Measurements from ENCODE around the gene PPP1R26.
"Not testable (repeated sequence)": the region's sequence is repeated elsewhere in the genome, so short reads cannot be mapped to it uniquely, and the experiment has no call there.

Gene PPP1R26

GRCh38 chr9:135533674-135534073, 54.1 kb downstream of the PPP1R26 start:
- no peak overlapping the region for H3K4me3 ChIP-seq
- peak overlapping the region in 1 of 21 experiments; percentile 22 for H3K27ac ChIP-seq

- not testable (repeated sequence) for H3K4me3 ChIP-seq
- peak overlapping the region in 1 of 21 experiments; percentile 50 for H3K27ac ChIP-seq
Measured at GRCh38 chr9:135534192-135534711, 54.7 kb downstream of the PPP1R26 start.

GRCh38 chr9:135534826-135535225, 55.2 kb downstream of the PPP1R26 start:
- not testable (repeated sequence) for H3K4me3 ChIP-seq
- peak overlapping the region in 1 of 21 experiments; percentile 50 for H3K27ac ChIP-seq

- not testable (repeated sequence) for H3K27ac ChIP-seq, H3K4me3 ChIP-seq
Measured at GRCh38 chr9:135535631-135536030, 56.0 kb downstream of the PPP1R26 start.

GRCh38 chr9:135536216-135536615, 56.6 kb downstream of the PPP1R26 start:
- Histone ChIP-seq H3K4me3 (no peak overlapping the region), H3K27ac (no peak overlapping the region)

Measured in skin epidermis (tissue), 12 donors.